Measurements from ENCODE around the gene PARD3. TPM values are rescaled to one million over a fixed set of nuclear protein-coding genes. Genes with fewer than 3 reads are reported as not detected.

PARD3 gene
- polyA plus RNA-seq, 1 donor from 2014 or later, result 12.4 TPM

GRCh38 chr10:34649385-34649784 lies 165.7 kb downstream of the PARD3 start:
- Histone ChIP-seq H3F3A (ENCODE audit: insufficient read depth, low read length, poor library complexity, severe bottlenecking) (no peaks in the 10 kb centered on the region), H3K36me3 (ENCODE audit: insufficient read depth, low read length) (no peaks in the 10 kb centered on the region), H3K27ac (ENCODE audit: low read length) (no peak overlapping the region), H3K9me2 (ENCODE audit: insufficient read depth, low read length) (no peaks in the 10 kb centered on the region), H3K79me2 (replicated peaks; ENCODE audit: insufficient read depth, low read length) (peaks cover 3% of the 10 kb centered on the region), H3K27me3 (ENCODE audit: insufficient read depth, low read depth, low read length) (no peaks in the 10 kb centered on the region), H2AFZ (ENCODE audit: low read depth, low read length) (no peak overlapping the region), H3K9me3 (ENCODE audit: low read length) (no peaks in the 10 kb centered on the region), H3K4me2 (ENCODE audit: low read length) (no peak overlapping the region), H3K4me3 (ENCODE audit: low read length) (no peak overlapping the region), H4K20me1 (ENCODE audit: insufficient read depth) (no peaks in the 10 kb centered on the region), H3K9ac (ENCODE audit: low read length) (no peak overlapping the region)
- no peak for TF ChIP-seq RAD21 (conservative IDR thresholded peaks at IDR 0.05)
- TF ChIP-seq REST (IDR thresholded peaks at IDR 0.05; ENCODE audit: borderline replicate concordance), result no peak
- TF ChIP-seq POLR2AphosphoS5 (IDR thresholded peaks at IDR 0.05), result no peak
- no peak for TF ChIP-seq CTCF (IDR thresholded peaks at IDR 0.05; ENCODE audit: poor library complexity, severe bottlenecking)
- TF ChIP-seq TAF1 (IDR thresholded peaks at IDR 0.05; ENCODE audit: low read depth), result no peak
- TF ChIP-seq EP300 (conservative IDR thresholded peaks at IDR 0.05; ENCODE audit: poor library complexity, severe bottlenecking), result no peak
- no peak for TF ChIP-seq EZH2 (IDR thresholded peaks at IDR 0.05; ENCODE audit: borderline replicate concordance, insufficient read depth, low read length, poor library complexity, severe bottlenecking)
- no peak for TF ChIP-seq MXI1 (conservative IDR thresholded peaks at IDR 0.05; ENCODE audit: poor library complexity, severe bottlenecking)

- no peaks in the 10 kb centered on the region for H3F3A ChIP-seq (ENCODE audit: insufficient read depth, low read length, poor library complexity, severe bottlenecking)
- peaks cover 3% of the 10 kb centered on the region for H3K79me2 ChIP-seq (replicated peaks; ENCODE audit: insufficient read depth, low read length)
- no peaks in the 10 kb centered on the region for H3K27me3 ChIP-seq (ENCODE audit: insufficient read depth, low read depth, low read length)
- H2AFZ ChIP-seq (ENCODE audit: low read depth, low read length), result no peak overlapping the region
- H3K4me2 ChIP-seq (ENCODE audit: low read length), result no peak overlapping the region
- no peak overlapping the region for H3K4me3 ChIP-seq (ENCODE audit: low read length)
- H3K36me3 ChIP-seq (ENCODE audit: insufficient read depth, low read length), result no peaks in the 10 kb centered on the region
- H3K9me3 ChIP-seq (ENCODE audit: low read length), result no peaks in the 10 kb centered on the region
- H3K27ac ChIP-seq (ENCODE audit: low read length), result no peak overlapping the region
- H3K9me2 ChIP-seq (ENCODE audit: insufficient read depth, low read length), result no peaks in the 10 kb centered on the region
- H3K9ac ChIP-seq (ENCODE audit: low read length), result no peak overlapping the region
- no peak for TF ChIP-seq POLR2AphosphoS5 (IDR thresholded peaks at IDR 0.05)
- no peak for TF ChIP-seq EZH2 (IDR thresholded peaks at IDR 0.05; ENCODE audit: borderline replicate concordance, insufficient read depth, low read length, poor library complexity, severe bottlenecking)
- TF ChIP-seq TAF1 (IDR thresholded peaks at IDR 0.05; ENCODE audit: low read depth), result no peak
- no peak for TF ChIP-seq EP300 (conservative IDR thresholded peaks at IDR 0.05; ENCODE audit: poor library complexity, severe bottlenecking)
- TF ChIP-seq MXI1 (conservative IDR thresholded peaks at IDR 0.05; ENCODE audit: poor library complexity, severe bottlenecking), result no peak
- TF ChIP-seq SMC3 (conservative IDR thresholded peaks at IDR 0.05; ENCODE audit: poor library complexity), result no peak
- no peak for TF ChIP-seq CTCF (IDR thresholded peaks at IDR 0.05; ENCODE audit: poor library complexity, severe bottlenecking)
- no peak for TF ChIP-seq REST (IDR thresholded peaks at IDR 0.05; ENCODE audit: borderline replicate concordance)
- no peak for TF ChIP-seq RAD21 (conservative IDR thresholded peaks at IDR 0.05)
- no peaks in the 10 kb centered on the region for H4K20me1 ChIP-seq (ENCODE audit: insufficient read depth)
Observed at GRCh38 chr10:34648919-34649318, 166.2 kb downstream of the PARD3 start.
